GM21528 (cell line): ENCODE measurements around the gene ARHGEF38.
A peak's percentile ranks its signal among the peaks of the same experiment; 100 is the strongest.
"Not testable (repeated sequence)": the region's sequence is repeated elsewhere in the genome, so short reads cannot be mapped to it uniquely, and the experiment has no call there.

Experiments
- ATAC-seq: cut with Tn5 transposase; IDR thresholded peaks from one replicate; pipeline ENCODE4 v1.9.1; 2021; ENCODE audit warnings: mild to moderate bottlenecking, moderate library complexity; ENCODE audit not compliant: unreplicated experiment, low FRiP score

Gene ARHGEF38

DNA sequence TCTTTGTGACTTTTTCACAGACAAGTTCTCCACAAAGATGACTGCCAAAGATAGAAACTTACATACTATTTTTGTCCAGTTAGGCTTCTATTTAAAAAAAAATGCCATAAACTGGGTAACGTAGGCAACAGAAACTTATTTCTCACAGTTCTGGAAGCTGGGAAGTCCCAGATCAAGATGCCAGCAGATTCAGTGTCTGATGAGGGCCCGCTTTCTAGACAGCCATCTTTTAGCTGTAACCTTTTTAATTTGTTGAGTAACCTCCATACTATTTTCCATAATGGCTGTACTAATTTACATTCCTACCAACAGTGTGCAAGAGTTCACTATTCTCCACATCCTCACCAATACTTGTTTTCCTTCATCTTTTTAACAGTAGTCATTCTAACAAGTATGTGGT, 55.5 kb downstream of the ARHGEF38 start:
- no peak for ATAC-seq

DNA sequence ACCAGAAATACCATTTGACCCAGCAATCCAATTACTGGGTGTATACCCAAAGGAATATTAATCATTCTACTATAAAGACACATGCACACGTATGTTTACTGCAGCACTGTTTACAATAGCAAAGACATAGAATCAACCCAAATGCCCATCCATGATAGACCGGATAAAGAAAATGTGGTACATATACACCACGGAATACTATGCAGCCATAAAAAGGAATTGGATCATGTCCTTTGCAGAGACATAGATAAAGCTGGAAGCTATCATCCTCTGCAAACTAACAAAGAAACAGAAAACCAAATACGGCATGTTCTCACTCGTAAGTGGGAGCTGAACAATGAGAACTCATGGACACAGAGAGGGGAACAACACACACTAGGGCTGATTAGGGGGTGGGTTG, 57.4 kb downstream of the ARHGEF38 start:
- ATAC-seq = not testable (repeated sequence)

DNA sequence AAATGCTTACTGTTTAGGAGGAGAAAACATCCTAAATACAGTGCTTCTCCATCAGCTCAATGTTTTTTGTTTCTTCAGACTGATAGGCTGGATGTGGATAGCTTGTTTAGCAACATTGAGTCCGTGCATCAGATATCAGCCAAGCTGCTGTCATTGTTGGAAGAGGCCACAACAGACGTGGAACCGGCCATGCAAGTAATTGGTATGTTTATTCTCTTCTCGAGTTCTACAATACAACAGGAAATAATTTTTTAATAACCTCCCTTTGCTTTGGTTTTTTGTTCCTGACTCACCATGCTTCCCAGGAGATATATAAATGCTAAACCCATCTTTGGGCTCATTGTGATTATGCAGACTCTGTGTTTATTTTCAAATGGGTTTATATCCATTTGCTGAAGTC, 60.9 kb downstream of the ARHGEF38 start:
- no peak for ATAC-seq

DNA sequence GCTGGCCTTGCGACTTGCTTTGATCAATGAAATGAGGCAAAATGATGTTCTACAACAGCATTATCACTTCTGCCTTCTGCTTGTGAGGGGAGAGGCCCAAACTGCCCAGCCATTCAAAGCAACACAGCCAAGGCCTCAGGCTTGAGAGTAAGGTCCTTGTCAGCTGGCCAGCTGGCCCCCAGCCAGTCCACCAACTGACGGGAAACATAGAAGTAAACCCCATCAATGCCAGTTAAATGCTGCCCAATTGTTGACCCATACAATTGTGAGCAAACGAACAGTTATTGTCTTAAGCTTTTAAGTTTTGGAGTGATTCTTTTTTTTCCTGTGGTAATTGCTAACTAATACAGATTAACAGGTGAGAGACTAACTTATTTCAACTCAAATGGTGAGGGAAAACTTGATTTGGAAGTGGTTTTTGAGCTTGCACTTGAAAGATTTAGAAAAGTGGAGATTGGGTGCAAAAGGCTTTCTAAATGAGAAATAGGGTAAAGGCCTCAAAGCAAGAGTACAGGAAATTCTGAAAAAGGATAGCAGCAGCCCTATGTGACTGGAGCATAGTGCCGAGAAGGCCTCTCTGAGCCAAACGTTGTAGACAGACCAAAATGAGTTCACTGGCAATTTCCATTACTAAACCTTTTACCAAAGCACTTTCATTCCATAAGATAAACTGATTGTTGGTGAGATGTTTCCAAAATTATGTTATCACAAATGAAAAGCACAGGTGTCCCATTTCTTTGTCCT, 66.9 kb downstream of the ARHGEF38 start:
- ATAC-seq = no peak

DNA sequence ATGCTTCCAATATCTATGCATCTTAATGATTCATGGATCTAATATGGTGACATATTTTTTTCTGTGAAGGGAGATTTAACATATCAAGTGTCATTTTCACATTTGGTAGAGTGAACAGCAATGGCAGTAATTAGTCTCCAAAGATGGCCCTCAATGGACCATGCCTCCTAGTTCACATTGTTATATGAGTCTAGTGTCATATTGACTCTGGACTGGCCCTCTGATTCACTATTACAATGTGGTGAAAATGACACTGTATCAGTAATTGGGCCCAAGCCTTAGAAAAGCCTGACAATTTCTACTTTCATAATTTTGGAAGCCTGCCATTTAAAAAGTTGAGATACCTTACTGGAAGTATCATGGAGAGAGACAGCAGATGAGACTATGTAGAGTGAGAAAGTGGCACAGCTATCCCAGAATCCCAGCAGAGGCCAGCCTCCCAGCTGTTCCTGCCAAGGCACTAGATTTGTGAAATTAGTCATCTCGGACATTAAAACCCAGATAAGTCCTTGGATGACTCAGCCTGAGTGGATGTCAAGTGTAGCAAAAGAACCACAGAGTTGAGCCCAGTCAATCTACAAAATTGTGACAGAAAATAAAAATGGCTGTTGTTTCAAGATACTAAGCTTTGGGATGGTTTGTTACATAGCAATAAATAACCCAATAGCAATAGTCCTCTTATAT, 68.4 kb downstream of the ARHGEF38 start:
- ATAC-seq = no peak

DNA sequence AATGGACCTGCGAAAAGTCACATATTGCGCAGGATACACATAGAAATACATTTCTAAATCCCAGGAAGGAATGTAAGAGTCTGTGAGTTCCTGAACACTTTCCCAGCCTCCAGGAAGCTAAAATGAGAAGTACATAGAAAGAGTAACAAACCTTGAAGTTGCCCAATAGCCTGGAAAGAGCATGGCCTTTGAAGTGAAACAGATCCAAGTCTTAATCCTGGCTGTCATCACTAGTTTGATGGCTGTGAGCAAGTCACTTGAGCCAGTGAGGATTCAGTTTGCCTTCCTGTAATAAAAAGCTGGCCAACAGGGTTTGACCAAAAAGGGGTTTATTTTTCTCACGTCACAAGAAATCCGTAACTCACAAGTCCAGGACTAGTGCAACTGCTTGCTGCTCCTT, 69.8 kb downstream of the ARHGEF38 start:
- ATAC-seq = no peak

DNA sequence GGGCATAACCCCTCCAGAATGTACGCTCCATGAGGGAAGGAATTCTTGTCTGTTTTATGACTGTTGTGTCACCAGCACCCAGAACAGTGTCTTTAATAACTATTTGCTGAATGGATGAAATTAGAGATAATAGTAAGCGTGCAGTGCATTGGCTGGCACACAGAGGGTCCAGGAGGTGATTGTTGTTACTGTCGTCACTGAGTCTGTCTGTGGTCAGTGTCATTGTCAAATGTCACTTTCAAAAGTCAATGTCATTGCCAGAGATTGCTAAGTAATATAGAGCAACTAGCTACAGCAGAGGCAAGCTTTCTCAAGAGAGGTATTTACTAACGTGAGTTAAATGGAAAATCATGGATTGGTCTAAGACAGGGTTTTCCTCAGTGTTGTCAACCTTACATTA, 70.7 kb downstream of the ARHGEF38 start:
- ATAC-seq = no peak

DNA sequence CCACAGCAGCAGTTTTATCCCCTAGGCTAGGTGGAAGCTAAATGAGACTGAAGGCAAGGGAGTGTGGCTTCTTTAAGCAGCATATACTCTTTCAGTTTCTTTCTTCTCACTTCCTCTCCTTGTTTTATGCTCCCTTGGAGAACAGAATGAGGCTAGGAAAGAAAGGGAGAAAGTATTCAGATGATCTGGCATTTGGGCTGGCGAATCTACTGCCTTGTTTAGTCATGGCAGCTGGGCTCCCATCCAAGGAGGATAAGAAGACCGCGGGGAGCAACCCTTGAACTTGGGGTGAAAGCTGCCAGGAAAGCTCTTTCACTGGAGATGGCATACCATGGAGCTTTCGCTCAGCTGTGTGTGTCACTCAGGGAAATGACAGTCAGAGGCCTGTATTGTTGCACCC, 72.1 kb downstream of the ARHGEF38 start:
- peak; percentile 70 for ATAC-seq

DNA sequence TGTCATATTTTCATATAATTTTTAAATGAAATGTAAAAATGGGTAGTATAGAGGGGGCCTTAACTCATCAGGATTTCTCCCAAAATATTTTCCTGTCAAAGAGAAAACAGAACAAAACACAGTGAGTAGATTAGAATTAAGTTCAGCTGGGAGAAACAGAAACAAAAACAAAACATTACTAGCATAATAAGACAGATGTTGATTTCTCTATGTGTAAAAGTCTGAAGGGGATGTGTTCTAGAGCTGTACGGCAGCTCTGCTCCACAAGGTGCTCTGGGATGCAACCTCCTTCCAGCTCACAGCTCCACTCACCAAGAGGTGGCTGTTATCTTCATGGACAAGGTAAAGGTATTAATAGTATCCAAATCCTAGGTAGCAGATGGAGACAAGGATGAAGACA, 72.8 kb downstream of the ARHGEF38 start:
- no peak for ATAC-seq

DNA sequence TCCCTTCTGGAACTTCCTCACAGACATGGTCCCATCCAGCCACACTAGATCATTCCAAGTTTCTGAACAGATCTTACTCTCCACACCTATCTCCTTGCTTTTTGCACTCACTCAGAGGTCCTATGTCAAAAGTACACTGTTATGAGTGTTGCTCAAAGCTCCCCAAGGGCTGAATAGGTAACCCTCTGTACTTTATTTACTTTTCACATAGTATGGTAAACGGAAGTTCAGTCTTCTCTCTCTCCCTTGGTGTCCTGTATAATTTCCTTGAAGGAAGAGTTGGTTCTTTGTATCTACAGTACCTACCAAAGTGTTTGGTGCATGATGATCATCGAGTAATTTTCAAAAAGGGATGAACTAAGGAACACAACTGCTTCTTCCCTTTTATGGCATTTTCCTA, 74.4 kb downstream of the ARHGEF38 start:
- no peak for ATAC-seq

DNA sequence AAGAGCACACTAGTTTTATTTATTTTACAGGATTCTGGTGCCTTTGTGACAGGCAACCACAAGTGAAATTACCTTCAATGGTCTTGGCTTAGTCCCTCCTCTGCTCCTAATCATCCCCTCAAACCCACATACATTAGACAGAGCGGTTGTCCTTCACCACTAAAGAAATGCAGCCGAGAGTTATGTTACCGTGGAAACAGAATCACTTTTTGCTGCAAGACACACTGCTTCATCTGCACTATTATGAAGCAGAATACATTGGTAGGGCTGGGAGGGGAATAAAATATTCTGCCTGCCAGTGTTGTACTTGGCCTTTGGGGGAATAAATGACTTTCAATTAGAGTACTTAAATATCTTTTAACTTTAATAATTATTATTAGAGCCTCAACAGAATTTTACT, 75.2 kb downstream of the ARHGEF38 start:
- no peak for ATAC-seq

DNA sequence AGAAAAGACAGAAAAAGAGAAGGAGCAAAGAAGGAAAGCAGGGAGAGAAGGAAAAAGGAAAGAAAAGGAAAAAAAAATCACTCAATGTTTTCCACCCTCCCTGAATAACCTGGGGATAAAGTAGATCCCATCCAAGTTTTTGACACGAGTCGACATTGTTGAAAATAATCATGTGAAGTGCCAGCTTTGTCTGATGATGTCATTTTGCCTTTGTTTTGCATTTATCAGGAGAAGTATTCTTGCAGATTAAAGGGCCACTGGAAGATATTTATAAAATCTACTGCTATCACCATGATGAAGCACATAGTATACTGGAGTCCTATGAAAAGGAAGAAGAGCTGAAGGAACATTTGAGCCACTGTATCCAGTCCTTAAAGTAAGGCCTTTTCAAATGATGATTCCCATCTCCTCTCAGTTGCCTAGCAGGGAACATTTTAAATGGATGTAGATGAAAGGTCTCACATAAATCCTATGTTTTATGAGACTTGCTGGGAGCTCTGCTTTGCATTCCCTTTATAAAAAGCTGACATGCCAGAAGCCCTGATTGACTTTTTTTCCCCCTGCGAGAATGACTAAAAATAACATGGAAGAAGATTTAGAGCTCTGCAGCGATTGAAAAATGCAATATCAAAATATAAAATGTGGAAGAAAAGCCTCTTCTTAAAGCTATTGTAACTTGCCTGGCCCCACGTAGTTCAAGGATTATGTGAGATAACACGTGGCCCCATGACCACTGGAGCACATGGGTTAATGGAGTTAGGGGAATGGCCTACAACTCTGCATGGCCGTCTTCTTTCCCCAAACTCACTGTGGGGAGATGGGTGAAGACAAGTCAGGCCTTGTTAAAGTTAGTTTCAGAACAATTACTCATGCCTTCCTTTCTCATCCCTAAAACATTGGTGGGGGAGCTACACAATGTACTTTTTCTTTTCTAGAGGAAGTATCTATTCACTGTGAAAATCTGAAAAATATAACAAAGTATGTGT, 78.5 kb downstream of the ARHGEF38 start:
- ATAC-seq = no peak

DNA sequence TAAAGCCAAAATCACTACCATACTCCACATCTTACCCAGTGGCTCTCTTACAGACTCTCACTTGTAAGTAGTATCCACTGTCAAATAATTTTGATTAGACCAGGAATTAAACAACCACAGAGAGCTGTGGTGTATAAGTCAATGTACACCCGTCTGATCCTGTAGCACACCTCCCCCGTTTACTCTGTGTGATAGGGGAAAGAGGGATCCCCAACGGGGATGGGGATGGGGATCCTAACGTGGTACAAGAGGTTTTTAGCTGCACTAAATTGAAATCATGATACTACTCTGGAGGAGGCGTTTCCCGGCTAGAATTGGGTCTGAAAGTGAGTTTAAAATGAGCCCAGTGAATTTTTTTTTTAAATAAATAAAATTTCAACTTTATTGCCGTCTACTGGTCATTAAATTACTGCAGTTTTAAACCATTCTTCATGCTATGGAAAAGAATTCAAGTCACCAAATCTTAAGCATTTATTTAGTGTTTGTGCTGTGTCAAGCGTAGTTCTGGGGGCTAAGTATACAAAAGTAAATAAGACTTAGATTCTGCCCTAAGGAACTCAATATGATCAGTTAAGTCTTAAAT, 79.5 kb downstream of the ARHGEF38 start:
- no peak for ATAC-seq

DNA sequence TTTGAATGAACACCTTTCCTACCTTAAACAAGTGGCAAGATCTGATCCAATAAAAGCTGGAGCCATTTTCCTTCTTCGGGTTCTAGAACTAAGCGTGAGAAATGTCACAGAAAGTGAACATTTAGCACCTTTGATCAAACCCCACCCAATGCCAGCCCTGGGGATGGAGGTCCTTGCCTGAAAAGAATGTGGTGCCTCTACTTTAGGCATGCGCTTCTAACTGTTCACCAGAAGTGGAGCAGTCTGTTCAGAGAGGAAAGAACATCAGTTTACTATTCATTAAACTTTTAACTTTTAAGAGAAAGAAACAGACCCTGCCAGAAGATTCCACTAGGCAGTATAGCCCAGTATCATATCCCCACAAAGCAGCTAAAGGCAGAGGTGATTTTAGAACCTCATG, 80.2 kb downstream of the ARHGEF38 start:
- no peak for ATAC-seq

DNA sequence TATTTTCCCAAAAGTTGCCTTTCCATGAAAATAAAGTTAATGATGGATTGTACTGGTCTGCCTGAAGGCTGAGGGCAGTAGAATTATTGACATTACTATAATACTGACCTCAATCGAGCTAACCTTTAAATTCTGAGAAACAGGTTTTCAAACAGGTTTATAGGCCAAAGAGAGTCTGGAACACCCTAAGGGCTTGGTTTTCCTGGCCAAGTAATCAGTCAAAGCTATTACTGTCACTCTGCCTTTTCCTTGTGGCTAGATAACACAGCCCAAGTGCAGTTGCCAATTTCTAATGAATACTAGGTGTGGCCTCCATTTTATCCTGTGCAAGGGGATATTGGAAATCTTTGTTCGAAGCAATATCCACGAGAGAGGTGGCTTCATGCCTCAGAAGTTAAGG, 80.8 kb downstream of the ARHGEF38 start:
- no peak for ATAC-seq

DNA sequence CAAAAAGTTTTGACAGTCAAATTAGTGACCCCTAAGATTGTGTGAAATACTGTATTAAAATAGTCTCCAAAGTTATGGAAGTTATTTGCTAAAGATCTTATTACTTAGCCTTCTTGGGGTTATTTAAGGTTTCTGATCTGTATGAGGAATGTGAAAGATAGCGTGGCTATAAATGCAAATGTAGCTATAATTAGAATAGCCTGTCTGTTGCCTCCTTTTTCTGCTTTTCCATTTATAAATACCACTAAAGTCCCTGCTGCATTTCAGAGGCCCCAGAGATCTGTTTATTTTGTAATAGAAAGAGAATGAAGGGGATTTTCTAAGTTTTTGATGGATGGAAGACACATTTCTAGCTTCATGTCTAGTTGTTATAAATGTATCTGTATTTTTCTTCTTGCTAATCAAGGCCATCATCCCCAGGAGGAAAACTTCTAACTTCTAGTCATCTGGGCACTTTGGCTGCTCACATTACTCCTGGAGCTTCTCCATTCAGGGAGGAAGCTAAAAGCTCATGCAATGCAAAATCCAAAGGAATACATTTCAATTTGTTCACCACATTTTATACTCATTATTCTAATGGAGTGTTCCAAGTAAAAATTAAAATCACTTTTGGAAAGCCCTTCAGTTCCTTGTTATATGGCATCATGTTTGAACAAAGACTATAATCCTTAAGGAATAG, 82.1 kb downstream of the ARHGEF38 start:
- no peak for ATAC-seq

DNA sequence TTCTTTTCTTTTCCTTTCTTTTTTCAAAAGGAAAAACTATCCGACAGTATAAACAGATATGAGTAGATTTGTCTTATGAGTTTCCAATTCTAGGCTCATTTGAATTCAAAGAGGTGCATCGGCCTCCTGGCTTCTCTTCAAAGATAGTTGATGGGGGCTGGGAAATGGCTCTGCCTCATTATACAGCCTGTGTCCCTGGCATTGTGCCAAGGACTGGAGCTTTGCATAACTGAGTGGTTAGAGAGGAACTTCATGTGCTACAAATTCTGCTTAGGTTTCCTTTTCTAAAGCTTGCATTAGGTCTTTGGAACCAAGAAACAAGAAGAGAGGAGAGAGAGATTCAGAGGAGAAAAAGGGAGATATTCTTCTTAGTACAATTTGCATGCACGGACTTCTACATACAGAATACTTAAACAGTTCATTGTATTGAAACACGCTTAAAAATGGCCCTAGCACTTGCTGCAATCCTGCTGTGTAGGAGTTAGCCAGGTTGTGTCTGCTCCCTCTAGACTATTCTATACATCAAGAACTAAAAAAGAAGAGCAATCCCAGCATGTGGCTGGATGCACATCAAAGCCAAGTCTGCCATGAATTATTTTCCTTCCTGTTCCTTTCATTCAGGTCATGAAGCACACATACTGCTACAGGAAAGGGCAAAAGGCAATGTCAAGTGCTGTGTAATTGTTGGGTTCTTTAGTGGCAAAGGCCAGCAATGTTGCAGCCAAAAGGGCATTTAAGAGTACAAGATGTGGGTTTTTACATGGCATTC, 85.2 kb downstream of the ARHGEF38 start:
- peak; percentile 85 for ATAC-seq

DNA sequence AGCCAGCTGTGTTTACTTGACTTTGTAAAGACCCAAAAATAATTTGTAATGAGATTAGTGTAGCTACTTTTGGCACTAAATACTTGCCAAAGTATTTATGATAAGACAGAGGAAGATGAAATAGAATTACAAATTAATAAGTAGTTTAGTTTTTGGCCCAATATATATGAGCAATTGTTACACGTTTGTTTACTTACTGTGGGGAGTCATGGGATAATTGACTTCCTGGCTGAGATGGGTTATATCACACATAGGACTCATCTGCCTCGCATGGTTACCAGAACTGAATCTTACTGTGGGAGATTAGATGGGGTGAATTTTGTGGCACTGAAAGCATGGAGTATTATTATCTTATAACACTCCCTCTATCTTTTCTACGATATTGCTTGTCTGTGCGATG, 89.4 kb downstream of the ARHGEF38 start:
- ATAC-seq = no peak

DNA sequence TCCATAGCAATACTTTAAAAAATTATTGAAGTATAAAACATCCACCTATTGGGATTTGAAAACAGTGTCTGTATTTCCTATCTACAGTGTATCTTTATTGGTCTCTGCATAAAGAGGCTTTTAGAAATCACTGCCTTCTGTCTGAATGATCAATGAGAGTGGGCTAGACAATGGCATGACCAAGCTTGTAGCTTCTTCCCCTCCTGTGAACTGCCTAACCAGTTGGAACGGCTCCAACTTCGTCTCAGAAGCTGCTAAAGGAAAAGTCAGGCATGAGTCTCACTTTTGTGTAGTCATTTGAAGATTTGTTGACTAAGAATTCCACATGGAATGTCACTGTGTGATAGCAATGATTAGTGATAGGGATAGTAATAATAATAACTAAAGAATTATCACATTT, 91.8 kb downstream of the ARHGEF38 start:
- ATAC-seq = no peak
